HG02870 (cell line): ENCODE data around the gene MPDZ.

Experiments used
- ATAC-seq: cut with Tn5 transposase; IDR thresholded peaks from one replicate; pipeline ENCODE4 v1.9.1; 2021; ENCODE audit warnings: mild to moderate bottlenecking, moderate library complexity; ENCODE audit not compliant: unreplicated experiment

Gene MPDZ, protein sequence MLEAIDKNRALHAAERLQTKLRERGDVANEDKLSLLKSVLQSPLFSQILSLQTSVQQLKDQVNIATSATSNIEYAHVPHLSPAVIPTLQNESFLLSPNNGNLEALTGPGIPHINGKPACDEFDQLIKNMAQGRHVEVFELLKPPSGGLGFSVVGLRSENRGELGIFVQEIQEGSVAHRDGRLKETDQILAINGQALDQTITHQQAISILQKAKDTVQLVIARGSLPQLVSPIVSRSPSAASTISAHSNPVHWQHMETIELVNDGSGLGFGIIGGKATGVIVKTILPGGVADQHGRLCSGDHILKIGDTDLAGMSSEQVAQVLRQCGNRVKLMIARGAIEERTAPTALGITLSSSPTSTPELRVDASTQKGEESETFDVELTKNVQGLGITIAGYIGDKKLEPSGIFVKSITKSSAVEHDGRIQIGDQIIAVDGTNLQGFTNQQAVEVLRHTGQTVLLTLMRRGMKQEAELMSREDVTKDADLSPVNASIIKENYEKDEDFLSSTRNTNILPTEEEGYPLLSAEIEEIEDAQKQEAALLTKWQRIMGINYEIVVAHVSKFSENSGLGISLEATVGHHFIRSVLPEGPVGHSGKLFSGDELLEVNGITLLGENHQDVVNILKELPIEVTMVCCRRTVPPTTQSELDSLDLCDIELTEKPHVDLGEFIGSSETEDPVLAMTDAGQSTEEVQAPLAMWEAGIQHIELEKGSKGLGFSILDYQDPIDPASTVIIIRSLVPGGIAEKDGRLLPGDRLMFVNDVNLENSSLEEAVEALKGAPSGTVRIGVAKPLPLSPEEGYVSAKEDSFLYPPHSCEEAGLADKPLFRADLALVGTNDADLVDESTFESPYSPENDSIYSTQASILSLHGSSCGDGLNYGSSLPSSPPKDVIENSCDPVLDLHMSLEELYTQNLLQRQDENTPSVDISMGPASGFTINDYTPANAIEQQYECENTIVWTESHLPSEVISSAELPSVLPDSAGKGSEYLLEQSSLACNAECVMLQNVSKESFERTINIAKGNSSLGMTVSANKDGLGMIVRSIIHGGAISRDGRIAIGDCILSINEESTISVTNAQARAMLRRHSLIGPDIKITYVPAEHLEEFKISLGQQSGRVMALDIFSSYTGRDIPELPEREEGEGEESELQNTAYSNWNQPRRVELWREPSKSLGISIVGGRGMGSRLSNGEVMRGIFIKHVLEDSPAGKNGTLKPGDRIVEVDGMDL (N-terminal part only)

GRCh38 chr9:13279284-13280141 is at the start of gene MPDZ:
Gene MPDZ, minus strand, starts transcription at chr9:13279692. Its CDS starts 29,377 bp downstream, at chr9:13250315.
- ATAC-seq, result no peak

- no peak for ATAC-seq
Measured at GRCh38 chr9:13324988-13325387, 45.5 kb upstream of the MPDZ start.

DNA sequence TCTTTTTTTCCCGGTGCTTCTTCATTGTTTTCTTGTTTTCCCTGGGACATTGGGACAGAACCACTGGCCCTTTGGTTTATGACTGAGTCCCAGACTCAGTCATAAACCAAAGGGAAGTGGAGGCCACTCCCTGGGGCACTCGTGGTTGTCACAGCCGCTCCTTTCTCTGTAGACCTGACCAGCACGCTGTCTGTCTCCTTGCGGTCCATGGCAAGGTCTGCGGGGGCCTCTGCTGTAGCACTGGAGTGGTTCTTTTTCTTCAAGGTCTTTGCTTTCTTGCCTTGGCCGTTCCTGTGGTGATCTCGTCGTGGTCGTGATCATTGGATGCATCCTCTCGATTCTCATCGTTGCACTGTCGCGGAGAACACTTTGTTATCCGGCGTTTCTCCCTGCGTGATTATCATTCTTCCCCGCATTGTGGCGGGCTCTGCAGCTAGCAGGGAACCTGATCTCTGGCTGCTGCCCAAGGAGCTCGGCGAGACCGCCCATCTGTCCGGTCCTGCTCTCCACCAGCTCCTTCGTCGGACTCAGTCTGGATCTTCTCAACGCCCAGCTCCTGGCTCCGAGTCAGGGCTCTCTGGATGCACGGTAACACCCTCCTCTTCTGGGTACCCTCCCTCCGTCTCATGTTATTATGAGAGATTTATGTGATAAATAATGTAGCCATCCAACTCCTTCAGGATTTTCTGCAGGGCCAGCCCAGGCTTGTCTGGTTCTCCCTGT is 43.5 kb upstream of the MPDZ start:
- no peak for ATAC-seq

GRCh38 chr9:13318027-13318426 is 38.5 kb upstream of the MPDZ start:
- ATAC-seq, result no peak

- ATAC-seq, result no peak
Measured at GRCh38 chr9:13296972-13297371, 17.5 kb upstream of the MPDZ start.

GRCh38 chr9:13295556-13295955 is 16.1 kb upstream of the MPDZ start:
- no peak for ATAC-seq

DNA sequence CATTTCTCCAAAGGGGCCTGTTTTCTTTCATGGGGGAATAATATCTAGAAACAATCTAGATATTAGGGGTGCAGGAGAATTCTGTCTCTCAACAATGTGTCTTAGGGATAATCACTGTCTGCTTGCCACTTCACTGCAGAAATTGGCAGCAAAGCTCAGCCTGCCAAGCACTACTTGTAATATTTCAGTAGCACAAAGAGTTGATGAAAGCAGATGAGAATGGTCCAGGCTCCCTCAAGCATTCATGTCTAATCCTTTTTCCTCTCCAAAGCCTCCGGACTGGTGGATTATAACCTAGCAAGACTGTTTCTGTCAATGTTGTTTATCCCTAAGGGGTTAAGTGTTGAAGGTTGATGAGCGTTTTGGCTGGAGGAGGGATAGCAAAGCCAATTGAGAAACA is 13.3 kb upstream of the MPDZ start:
- ATAC-seq, result no peak

GRCh38 chr9:13292158-13292557 is 12.7 kb upstream of the MPDZ start:
- ATAC-seq, result no peak

DNA sequence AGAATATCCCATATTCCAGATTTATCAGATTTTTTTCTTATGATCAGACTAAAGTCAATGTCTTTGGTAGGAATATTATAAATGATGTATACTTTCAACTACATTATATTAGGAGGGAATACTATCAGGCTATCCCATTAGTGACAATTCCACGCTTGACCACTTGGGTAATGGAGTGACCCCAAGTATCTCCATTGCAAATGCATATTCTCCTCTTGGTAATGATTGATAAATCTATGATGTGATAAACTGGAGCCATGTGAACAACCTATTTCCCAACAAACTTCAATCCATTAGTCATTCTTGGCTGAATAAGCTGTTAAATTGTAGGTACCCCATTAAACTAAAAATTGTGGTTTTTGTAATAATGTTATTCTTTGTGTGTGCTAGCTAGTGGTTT is 12.2 kb upstream of the MPDZ start:
- no peak for ATAC-seq

DNA sequence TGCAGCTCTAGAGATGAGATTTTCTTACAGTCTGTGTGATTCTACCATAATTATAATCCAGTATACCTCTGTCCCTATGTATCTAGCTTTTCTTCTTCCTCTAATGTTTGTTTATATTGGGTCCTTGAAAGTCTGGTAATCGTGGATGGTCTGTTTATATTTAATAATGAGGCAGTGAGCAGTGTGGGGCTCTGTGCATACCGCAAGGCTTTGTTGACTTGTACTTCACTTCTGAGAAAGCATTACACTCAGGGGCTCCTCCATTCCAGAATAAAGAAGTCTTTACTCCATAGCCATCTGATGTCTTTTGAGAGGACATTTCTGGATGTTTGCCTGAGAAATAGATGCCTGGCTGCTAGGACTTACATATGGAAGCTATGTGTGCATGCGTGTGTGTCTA is 4.5 kb upstream of the MPDZ start:
- no peak for ATAC-seq

DNA sequence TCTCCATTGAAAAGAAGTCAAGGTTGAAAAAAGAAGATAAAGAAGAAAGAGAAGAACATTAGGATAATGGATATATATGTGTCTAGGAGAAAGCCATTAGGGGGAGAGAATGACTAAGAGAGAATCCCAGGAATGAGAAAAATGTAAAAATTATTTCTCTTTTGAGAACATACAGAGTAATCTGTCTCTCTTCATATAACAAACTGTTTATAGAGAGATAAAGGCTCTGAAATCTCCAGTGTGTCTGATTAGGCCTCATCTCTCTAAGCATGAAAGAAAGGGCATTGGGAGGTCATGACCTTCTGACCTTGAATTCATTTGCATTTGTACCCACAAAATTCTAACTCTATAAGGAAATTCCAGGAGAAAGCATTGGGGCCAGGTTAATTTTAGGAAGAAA is 3.5 kb upstream of the MPDZ start:
- no peak for ATAC-seq

- no peak for ATAC-seq
Measured at GRCh38 chr9:13281356-13282016, 2.0 kb upstream of the MPDZ start.

- ATAC-seq, result no peak
Measured at GRCh38 chr9:13278368-13279246, 885 bp downstream of the MPDZ start.

GRCh38 chr9:13278023-13278367 is 1.5 kb downstream of the MPDZ start:
- ATAC-seq, result no peak

GRCh38 chr9:13274886-13275641 is 4.4 kb downstream of the MPDZ start:
- no peak for ATAC-seq

- ATAC-seq, result no peak
Measured at GRCh38 chr9:13270734-13271133, 8.8 kb downstream of the MPDZ start.

GRCh38 chr9:13269589-13270452 is 9.7 kb downstream of the MPDZ start:
- ATAC-seq, result no peak
